Activated naive CD4-positive, alpha-beta T cell treated with anti-CD3 and anti-CD28 coated beads for 36 hours (primary cell): Measurements from ENCODE around the gene CYP2S1. TPM values are rescaled to one million over a fixed set of nuclear protein-coding genes. Genes with fewer than 3 reads are reported as not detected.

ENCODE experiments used
- CTCF ChIA-PET: fragments of 350-600 bp; sonication (Branson Sonifier 250); formaldehyde crosslinking; loops from one replicate; lab custom pipeline; 2021; ENCODE audit warnings: antibody characterized with exemption; lab: Charles Lee
- DNase-seq: peaks from one replicate; pipeline ENCODE4 v3.0.0-alpha.2; 2020
- H3K27ac Mint-ChIP-seq: one replicate; pipeline ENCODE4 v1.8.0; 2021; ENCODE audit warnings: mild to moderate bottlenecking, mixed read lengths
- H3K27me3 Mint-ChIP-seq: one replicate; pipeline ENCODE4 v1.8.0; 2021; ENCODE audit warnings: low read depth, mixed read lengths
- H3K36me3 Mint-ChIP-seq: one replicate; pipeline ENCODE4 v1.8.0; 2021; ENCODE audit warnings: low read depth, mixed read lengths
- H3K4me1 Mint-ChIP-seq: one replicate; pipeline ENCODE4 v1.8.0; 2021; ENCODE audit warnings: low read depth, mixed read lengths
- H3K4me3 Mint-ChIP-seq: one replicate; pipeline ENCODE4 v1.8.0; 2021; ENCODE audit warnings: mild to moderate bottlenecking, moderate library complexity, mixed read lengths
- H3K9me3 Mint-ChIP-seq: one replicate; pipeline ENCODE4 v1.8.0; 2021; ENCODE audit warnings: mixed read lengths
- intact Hi-C: fragments of 100-400 bp; cut with micrococcal nuclease; formaldehyde crosslinking; loops from one replicate; pipeline ENCODE4 v1.15.1; 2023
- total RNA-seq, 2 experiments: library from RNA; stranded (reverse); gene quantifications; one replicate each; pipeline ENCODE4 v1.2.3, GENCODE V29; 2021

CYP2S1 gene
- total RNA-seq, 2 experiments from 2014 or later: 0.79 to 1.9 TPM

DNA sequence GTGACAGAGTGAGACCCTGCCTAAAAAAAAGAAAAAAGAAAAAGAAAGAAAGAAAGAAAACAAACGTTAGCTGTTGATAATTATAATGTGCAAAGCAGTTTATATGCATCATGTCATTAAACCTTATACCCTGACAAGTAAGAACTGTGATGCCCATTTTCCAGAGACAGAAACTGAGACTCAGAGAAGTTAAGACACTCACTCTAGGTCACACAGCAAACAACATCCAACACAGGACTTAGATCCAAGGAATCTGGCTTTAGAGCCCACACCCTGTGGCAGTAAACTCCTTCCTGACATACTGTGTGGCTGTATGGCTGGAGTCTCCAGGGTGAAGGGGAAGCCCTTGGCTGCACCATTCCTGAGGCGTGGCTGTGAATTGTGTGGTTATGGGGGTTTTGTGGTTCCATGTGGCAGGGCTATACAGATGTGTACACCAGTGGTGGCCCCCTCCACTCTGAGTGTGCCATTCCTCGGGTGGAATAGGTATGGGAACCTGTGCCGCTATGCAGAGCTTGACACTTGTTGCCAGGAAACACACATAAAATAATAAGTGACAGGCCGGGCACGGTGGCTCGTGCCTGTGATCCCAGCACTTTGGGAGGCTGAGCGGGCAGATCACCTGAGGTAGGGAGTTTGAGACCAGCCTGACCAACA is 41.6 kb downstream of the CYP2S1 start:
- Mint-ChIP-seq H3K9me3 (no peaks in the 10 kb centered on the region), H3K27me3 (no peaks in the 10 kb centered on the region), H3K27ac (no peak overlapping the region), H3K36me3 (no peaks in the 10 kb centered on the region), H3K4me3 (no peak overlapping the region), H3K4me1 (no peaks in the 10 kb centered on the region)
- CTCF ChIA-PET: no interaction called here
- no peak for DNase-seq
- intact Hi-C loops: no loop called here

DNA sequence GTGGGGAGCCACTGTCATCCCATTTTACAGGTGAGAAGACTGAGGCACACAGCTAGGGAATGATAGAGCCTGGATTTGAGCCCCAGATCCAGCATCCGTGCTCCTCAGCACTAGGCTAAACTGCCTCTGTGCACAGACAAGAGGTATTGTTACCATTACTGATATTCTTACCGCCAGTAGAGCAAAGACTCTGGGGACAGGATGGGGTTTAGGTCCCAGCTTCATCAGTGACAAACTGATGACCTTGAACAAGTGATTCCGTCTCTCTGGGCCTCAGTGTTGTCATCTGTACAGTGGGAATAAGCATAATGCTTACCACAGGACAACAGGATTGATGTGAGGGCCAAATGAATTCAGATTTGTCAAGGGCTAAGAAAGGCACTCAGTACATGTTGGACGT is 42.5 kb downstream of the CYP2S1 start:
- Mint-ChIP-seq H3K4me1 (no peaks in the 10 kb centered on the region), H3K36me3 (no peaks in the 10 kb centered on the region), H3K4me3 (no peak overlapping the region), H3K27ac (no peak overlapping the region), H3K27me3 (no peaks in the 10 kb centered on the region), H3K9me3 (no peaks in the 10 kb centered on the region)
- intact Hi-C loops: no loop called here
- CTCF ChIA-PET: interaction anchor here (0.5 kb wide), 1 partner anchor 411 kb away, joined by 3 read pairs; no protein-coding TSS in a partner anchor
- DNase-seq: no peak

DNA sequence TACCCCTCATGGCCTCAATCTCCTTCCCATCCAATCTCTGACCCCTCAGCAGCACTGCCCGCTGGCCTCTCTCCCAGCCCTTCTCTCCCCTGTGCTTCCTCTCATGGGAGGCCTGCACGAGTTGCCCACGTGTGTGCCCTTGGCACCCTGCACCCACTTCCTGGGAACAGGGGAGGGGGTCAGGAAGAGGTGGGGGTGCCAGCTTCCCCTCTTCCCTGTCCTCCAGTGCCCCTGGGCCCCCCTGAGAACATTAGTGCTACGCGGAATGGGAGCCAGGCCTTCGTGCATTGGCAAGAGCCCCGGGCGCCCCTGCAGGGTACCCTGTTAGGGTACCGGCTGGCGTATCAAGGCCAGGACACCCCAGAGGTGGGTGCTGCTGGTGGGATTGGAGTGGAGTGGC is 45.2 kb downstream of the CYP2S1 start:
- CTCF ChIA-PET: no interaction called here
- DNase-seq: no peak
- H3K36me3 Mint-ChIP-seq: no peaks in the 10 kb centered on the region
- no peaks in the 10 kb centered on the region for H3K4me1 Mint-ChIP-seq
- H3K4me3 Mint-ChIP-seq: no peak overlapping the region
- no peaks in the 10 kb centered on the region for H3K9me3 Mint-ChIP-seq
- intact Hi-C loops: no loop called here
- no peak overlapping the region for H3K27ac Mint-ChIP-seq
- no peaks in the 10 kb centered on the region for H3K27me3 Mint-ChIP-seq

DNA sequence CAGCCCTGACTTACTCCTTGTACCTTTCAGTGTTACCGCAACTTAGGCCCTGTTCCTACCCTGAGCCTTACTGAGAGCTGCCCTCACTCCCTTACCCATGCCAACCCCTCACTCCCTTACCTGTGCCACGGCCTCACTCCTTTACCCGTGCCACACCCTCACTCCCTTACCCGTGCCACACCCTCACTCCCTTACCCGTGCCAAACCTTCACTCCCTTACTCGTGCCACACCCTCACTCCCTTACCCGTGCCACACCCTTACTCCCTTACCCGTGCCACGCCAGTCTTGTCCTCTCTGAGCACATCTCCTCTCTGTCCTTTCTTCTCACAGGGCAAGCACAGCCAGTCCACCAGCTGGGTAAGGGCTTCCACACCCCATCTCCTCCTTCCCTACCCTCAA is 46.3 kb downstream of the CYP2S1 start:
- CTCF ChIA-PET: no interaction called here

GRCh38 chr19:41239961-41240574 is 47.0 kb downstream of the CYP2S1 start:
- CTCF ChIA-PET: no interaction called here
- Mint-ChIP-seq H3K4me3 (no peak overlapping the region), H3K27me3 (no peaks in the 10 kb centered on the region), H3K27ac (no peak overlapping the region), H3K36me3 (no peaks in the 10 kb centered on the region), H3K4me1 (no peaks in the 10 kb centered on the region), H3K9me3 (no peaks in the 10 kb centered on the region)
- intact Hi-C loops: no loop called here
- no peak for DNase-seq

More for the DNA sequence above, 46.3 kb downstream of the CYP2S1 start:
- H3K27me3 Mint-ChIP-seq: no peaks in the 10 kb centered on the region
- H3K36me3 Mint-ChIP-seq: no peaks in the 10 kb centered on the region
- H3K4me1 Mint-ChIP-seq: no peaks in the 10 kb centered on the region
- no peak for DNase-seq
- H3K4me3 Mint-ChIP-seq: no peak overlapping the region
- intact Hi-C loops: no loop called here
- no peak overlapping the region for H3K27ac Mint-ChIP-seq
- no peaks in the 10 kb centered on the region for H3K9me3 Mint-ChIP-seq

DNA sequence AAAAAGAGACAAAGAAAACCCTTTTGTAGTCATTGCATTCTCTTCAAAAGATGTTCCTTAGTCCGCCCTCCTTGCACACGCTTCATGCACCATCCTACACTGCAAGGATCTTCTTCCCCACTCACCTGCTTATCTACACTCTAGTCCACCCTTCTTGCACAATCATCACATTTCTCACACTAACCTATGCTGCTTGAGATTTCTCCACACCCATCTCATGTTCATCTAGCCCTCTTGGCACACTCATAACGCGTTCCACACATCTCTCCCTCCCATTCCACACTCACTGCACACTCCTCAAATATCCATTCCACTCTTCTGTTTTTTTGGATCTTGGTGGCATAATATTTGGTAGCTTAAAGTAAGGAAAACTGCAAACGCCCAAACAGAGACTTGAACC is 48.8 kb downstream of the CYP2S1 start:
- Mint-ChIP-seq H3K27me3 (no peaks in the 10 kb centered on the region), H3K4me1 (no peaks in the 10 kb centered on the region)
- DNase-seq: no peak

GRCh38 chr19:41244117-41244516 is 51.1 kb downstream of the CYP2S1 start:
- CTCF ChIA-PET: no interaction called here
- H3K27ac Mint-ChIP-seq: no peak overlapping the region
- no peaks in the 10 kb centered on the region for H3K4me1 Mint-ChIP-seq
- H3K4me3 Mint-ChIP-seq: no peak overlapping the region
- H3K36me3 Mint-ChIP-seq: no peaks in the 10 kb centered on the region
- intact Hi-C loops: no loop called here
- H3K9me3 Mint-ChIP-seq: no peaks in the 10 kb centered on the region
- no peaks in the 10 kb centered on the region for H3K27me3 Mint-ChIP-seq
- DNase-seq: no peak

More for the DNA sequence above, 48.8 kb downstream of the CYP2S1 start:
- H3K4me3 Mint-ChIP-seq: no peak overlapping the region
- CTCF ChIA-PET: interaction anchor here (0.6 kb wide), 2 partner anchors 67 to 102 kb away, joined by 3 to 5 read pairs; no protein-coding TSS in a partner anchor
- no peaks in the 10 kb centered on the region for H3K9me3 Mint-ChIP-seq
- H3K36me3 Mint-ChIP-seq: no peaks in the 10 kb centered on the region
- no peak overlapping the region for H3K27ac Mint-ChIP-seq
- intact Hi-C loops: no loop called here

- Mint-ChIP-seq H3K4me3 (no peak overlapping the region), H3K27me3 (no peaks in the 10 kb centered on the region), H3K27ac (no peak overlapping the region), H3K9me3 (no peaks in the 10 kb centered on the region), H3K4me1 (no peaks in the 10 kb centered on the region), H3K36me3 (no peaks in the 10 kb centered on the region)
- DNase-seq: no peak
- intact Hi-C loops: no loop called here
- CTCF ChIA-PET: no interaction called here
These were observed 52.8 kb downstream of the CYP2S1 start for GRCh38 chr19:41245843-41246242.

DNA sequence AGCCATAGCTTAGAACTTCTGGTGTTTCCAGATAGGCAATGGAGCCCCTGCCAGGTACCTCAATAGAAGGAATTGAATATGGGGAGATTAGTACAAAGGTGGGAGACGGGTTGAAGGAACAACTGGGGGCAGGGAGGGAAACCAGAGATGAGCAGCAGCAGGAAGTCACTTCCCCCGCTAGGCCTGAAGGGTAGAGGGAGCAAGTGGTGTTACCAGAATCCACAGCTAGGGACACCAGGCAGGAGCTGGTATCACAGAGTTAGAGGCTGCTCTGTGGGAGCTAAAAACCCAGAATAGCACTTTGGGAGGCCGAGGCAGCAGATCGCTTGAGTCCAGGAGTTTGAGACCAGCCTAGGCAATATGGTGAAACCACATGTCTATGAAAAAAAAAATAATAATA is 55.9 kb downstream of the CYP2S1 start:
- H3K27ac Mint-ChIP-seq: no peak overlapping the region
- CTCF ChIA-PET: interaction anchor here (0.6 to 2.1 kb wide), 4 partner anchors 14 to 122 kb away, joined by 3 to 6 read pairs (median 4); no protein-coding TSS in a partner anchor
- intact Hi-C loops: no loop called here
- H3K36me3 Mint-ChIP-seq: no peaks in the 10 kb centered on the region
- no peaks in the 10 kb centered on the region for H3K4me1 Mint-ChIP-seq
- no peak overlapping the region for H3K4me3 Mint-ChIP-seq
- H3K9me3 Mint-ChIP-seq: no peaks in the 10 kb centered on the region
- peaks cover 2% of the 10 kb centered on the region for H3K27me3 Mint-ChIP-seq
- no peak for DNase-seq

DNA sequence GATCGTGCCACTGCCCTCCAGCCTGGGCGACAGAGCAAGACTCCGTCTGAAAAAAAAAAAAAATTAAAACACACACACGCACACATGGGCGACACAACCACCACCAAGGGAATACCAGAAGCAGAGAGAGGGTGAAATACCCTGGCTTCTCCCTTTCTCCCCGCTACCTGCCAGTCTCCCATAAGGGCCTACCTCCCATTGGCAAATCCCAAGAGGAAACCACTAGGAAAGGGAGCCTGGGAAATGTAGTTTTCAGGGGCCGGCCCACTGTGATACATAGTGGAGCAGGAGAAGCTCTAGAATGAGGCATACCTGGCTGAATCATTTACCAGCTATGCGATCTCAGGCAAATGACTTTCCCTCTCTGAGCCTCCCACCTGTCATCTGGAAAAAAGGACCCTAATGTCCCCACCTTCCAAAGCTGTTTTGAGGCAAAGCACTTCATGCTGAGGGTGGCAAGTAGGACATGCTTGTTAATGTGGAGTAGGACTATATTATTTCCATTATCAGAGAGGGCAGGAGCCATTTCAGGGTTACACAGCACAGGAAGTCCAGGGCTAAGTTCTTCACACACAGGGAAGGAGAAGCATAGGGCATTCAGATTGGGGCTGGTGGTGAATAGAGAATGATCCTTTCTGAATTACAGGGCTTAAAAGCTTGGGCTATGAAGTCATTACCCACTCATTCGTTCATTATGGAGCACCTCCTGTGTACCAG is 56.8 kb downstream of the CYP2S1 start:
- Mint-ChIP-seq H3K36me3 (no peaks in the 10 kb centered on the region), H3K9me3 (no peaks in the 10 kb centered on the region), H3K4me3 (no peak overlapping the region), H3K27ac (no peak overlapping the region), H3K27me3 (peaks cover 2% of the 10 kb centered on the region), H3K4me1 (no peaks in the 10 kb centered on the region)
- intact Hi-C loops: no loop called here
- DNase-seq: no peak
- CTCF ChIA-PET: interaction anchor here (0.6 to 1.3 kb wide), 2 partner anchors 13 to 66 kb away, joined by 3 to 7 read pairs; no protein-coding TSS in a partner anchor

GRCh38 chr19:41253660-41254059 is 60.6 kb downstream of the CYP2S1 start:
- Mint-ChIP-seq H3K4me1 (no peaks in the 10 kb centered on the region), H3K9me3 (no peaks in the 10 kb centered on the region), H3K36me3 (no peaks in the 10 kb centered on the region), H3K27me3 (peaks cover 2% of the 10 kb centered on the region), H3K4me3 (no peak overlapping the region), H3K27ac (no peak overlapping the region)
- intact Hi-C loops: no loop called here
- no peak for DNase-seq
- CTCF ChIA-PET: no interaction called here

- CTCF ChIA-PET: no interaction called here
- no peak for DNase-seq
- Mint-ChIP-seq H3K27ac (no peak overlapping the region), H3K27me3 (peaks cover 2% of the 10 kb centered on the region), H3K4me1 (no peaks in the 10 kb centered on the region), H3K36me3 (no peaks in the 10 kb centered on the region), H3K4me3 (no peak overlapping the region), H3K9me3 (no peaks in the 10 kb centered on the region)
- intact Hi-C loops: no loop called here
These were observed 62.2 kb downstream of the CYP2S1 start for GRCh38 chr19:41255171-41255570.
